ENCODE results near the gene CBFA2T3. TPM values are rescaled to one million over a fixed set of nuclear protein-coding genes. Genes with fewer than 3 reads are reported as not detected.

CBFA2T3 gene
- total and polyA plus RNA-seq, 2 of the 8 experiments (the other 6 are each of a cell fraction or from before 2014, with no cell fraction given): 0.51 to 1.3 TPM

- TF ChIP-seq CTCF (IDR thresholded peaks at IDR 0.05; ENCODE audit: control extremely low read depth in 1 of 3, insufficient read depth in 1 of 3, low read depth in 1 of 3, low read length in 3 of 3) (no peak), EGR1 (IDR thresholded peaks at IDR 0.05; ENCODE audit: borderline replicate concordance, low read depth, low read length) (no peak), PHF8 (conservative IDR thresholded peaks at IDR 0.05; ENCODE audit: low read depth, low read length) (no peak), SIX5 (IDR thresholded peaks at IDR 0.05; ENCODE audit: low read depth, low read length) (no peak), BCL11A (IDR thresholded peaks at IDR 0.05; ENCODE audit: low read depth in 2 of 2, low read length in 2 of 2) (no peak), CBX8 (IDR thresholded peaks at IDR 0.05; ENCODE audit: borderline replicate concordance, low read depth, low read length) (no peak), ZNF274 (IDR thresholded peaks at IDR 0.05; ENCODE audit: borderline replicate concordance, extremely low read depth, low read length) (no peak), JUND (IDR thresholded peaks at IDR 0.05; ENCODE audit: low read length) (no peak)
Observed at GRCh38 chr16:88886845-88887521, 90.0 kb downstream of the CBFA2T3 start (continued).
